Lower leg skin (tissue), 3 donors: ENCODE measurements around the gene PET100.

Experiments used
- POLR2A ChIP-seq, 2 donors: fragments of 450-650 bp; IDR thresholded peaks; one replicate each; pipeline ENCODE4 v1.6.1; 2016 to 2017; ENCODE audit warnings: antibody characterized with exemption in 2 of 2, mild to moderate bottlenecking in 1 of 2, moderate library complexity in 1 of 2
- TF ChIP-seq, protein P1 (sequence below), 3 donors: fragments of 450-650 bp; IDR thresholded peaks; one replicate each; pipeline ENCODE4 v1.5.1; 2016; ENCODE audit warnings: antibody characterized with exemption in 3 of 3, mild to moderate bottlenecking in 3 of 3, moderate library complexity in 2 of 3

DNA sequence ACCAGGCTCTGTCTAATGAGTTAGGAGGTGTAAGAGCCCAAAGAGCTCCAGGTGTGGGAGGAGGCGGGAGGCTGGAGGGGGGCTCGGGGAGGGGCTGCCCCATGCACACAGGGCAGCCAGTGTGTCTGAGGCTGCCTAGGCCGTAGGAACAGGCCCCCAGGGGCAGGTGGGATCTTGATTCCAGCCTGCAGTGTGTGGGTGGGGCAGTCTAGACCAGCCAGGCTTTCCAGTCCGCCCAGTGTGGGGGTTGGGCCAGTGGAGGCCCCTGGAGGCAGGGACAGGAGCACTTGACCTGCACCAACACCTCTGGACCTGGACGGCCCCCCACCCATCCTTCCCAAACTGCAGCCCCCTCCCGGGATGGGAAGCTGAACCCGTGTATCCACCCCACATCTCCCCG, 39.3 kb upstream of the PET100 start:
- TF ChIP-seq POLR2A (IDR thresholded peaks at IDR 0.05), result no peak
- TF ChIP-seq, protein P1, sequence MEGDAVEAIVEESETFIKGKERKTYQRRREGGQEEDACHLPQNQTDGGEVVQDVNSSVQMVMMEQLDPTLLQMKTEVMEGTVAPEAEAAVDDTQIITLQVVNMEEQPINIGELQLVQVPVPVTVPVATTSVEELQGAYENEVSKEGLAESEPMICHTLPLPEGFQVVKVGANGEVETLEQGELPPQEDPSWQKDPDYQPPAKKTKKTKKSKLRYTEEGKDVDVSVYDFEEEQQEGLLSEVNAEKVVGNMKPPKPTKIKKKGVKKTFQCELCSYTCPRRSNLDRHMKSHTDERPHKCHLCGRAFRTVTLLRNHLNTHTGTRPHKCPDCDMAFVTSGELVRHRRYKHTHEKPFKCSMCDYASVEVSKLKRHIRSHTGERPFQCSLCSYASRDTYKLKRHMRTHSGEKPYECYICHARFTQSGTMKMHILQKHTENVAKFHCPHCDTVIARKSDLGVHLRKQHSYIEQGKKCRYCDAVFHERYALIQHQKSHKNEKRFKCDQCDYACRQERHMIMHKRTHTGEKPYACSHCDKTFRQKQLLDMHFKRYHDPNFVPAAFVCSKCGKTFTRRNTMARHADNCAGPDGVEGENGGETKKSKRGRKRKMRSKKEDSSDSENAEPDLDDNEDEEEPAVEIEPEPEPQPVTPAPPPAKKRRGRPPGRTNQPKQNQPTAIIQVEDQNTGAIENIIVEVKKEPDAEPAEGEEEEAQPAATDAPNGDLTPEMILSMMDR (IDR thresholded peaks at IDR 0.05), result no peak
